WERI-Rb-1 (cell line): ENCODE data around the gene ART1.
"Not testable (repeated sequence)": the region's sequence is repeated elsewhere in the genome, so short reads cannot be mapped to it uniquely, and the experiment has no call there.

ENCODE experiments used
- DNase-seq: peaks from one replicate; pipeline ENCODE4 v3.0.0-alpha.2; 2020
- H3K27ac ChIP-seq: fragments of 250-450 bp; sonication (Bioruptor Pico); 2 replicates; pipeline ENCODE4 v1.5.1; 2020; ENCODE audit warnings: mild to moderate bottlenecking, moderate library complexity
- H3K27me3 ChIP-seq: fragments of 250-450 bp; sonication (Bioruptor Pico); 2 replicates; pipeline ENCODE4 v1.5.1; 2021; ENCODE audit warnings: mild to moderate bottlenecking, low read depth, moderate library complexity; ENCODE audit not compliant: insufficient read depth, severe bottlenecking
- H3K36me3 ChIP-seq: fragments of 250-450 bp; sonication (Bioruptor Pico); 2 replicates; pipeline ENCODE4 v1.5.1; 2020; ENCODE audit warnings: mild to moderate bottlenecking, moderate library complexity
- H3K4me3 ChIP-seq: 2 replicates; pipeline ENCODE4 v1.5.1; 2011; ENCODE audit warnings: low read depth, mild to moderate bottlenecking, control low read depth, low read length
- H3K9me3 ChIP-seq: fragments of 250-450 bp; sonication (Bioruptor Pico); 2 replicates; pipeline ENCODE4 v1.5.1; 2021; ENCODE audit warnings: mild to moderate bottlenecking, moderate library complexity; ENCODE audit not compliant: severe bottlenecking
- TF ChIP-seq, protein P1 (sequence below): IDR thresholded peaks from 2 replicates; pipeline ENCODE4 v1.5.1; 2011; ENCODE audit warnings: low read depth, mild to moderate bottlenecking, control low read depth, inconsistent platforms, low read length

ART1 gene, protein sequence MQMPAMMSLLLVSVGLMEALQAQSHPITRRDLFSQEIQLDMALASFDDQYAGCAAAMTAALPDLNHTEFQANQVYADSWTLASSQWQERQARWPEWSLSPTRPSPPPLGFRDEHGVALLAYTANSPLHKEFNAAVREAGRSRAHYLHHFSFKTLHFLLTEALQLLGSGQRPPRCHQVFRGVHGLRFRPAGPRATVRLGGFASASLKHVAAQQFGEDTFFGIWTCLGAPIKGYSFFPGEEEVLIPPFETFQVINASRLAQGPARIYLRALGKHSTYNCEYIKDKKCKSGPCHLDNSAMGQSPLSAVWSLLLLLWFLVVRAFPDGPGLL

DNA sequence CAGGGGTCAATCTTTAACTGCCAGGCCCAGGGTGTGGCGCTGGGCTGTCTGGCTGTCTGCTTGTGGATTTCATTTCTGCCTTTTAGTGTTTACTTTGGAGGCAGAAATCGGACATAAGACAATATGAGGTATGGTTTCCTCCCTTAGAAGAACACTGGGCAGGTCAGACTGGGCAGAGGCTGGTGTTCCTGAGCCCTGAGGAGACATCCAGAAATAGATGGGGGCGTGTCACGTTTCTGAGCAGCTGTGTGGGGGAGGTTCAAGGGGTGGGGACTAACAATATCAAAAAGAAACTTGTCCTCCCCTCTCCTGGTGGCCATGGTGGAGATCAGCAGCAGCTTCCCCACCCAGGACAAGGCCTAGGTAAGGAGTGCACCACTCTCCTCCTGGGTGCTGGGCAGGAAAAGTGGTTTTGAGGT, at the start of gene ART1:
TSS of gene ART1 (plus strand) at position 312 of the 419 bp plus-strand sequence. CDS start 14,086 bp downstream, outside the sequence.
- Histone ChIP-seq H3K36me3 (no peaks in the 10 kb centered on the region), H3K27me3 (no peaks in the 10 kb centered on the region), H3K9me3 (no peaks in the 10 kb centered on the region), H3K27ac (no peak within 1 kb of the TSS), H3K4me3 (no peak within 1 kb of the TSS)
- no peak for DNase-seq
- TF ChIP-seq, protein P1, sequence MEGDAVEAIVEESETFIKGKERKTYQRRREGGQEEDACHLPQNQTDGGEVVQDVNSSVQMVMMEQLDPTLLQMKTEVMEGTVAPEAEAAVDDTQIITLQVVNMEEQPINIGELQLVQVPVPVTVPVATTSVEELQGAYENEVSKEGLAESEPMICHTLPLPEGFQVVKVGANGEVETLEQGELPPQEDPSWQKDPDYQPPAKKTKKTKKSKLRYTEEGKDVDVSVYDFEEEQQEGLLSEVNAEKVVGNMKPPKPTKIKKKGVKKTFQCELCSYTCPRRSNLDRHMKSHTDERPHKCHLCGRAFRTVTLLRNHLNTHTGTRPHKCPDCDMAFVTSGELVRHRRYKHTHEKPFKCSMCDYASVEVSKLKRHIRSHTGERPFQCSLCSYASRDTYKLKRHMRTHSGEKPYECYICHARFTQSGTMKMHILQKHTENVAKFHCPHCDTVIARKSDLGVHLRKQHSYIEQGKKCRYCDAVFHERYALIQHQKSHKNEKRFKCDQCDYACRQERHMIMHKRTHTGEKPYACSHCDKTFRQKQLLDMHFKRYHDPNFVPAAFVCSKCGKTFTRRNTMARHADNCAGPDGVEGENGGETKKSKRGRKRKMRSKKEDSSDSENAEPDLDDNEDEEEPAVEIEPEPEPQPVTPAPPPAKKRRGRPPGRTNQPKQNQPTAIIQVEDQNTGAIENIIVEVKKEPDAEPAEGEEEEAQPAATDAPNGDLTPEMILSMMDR = no peak

DNA sequence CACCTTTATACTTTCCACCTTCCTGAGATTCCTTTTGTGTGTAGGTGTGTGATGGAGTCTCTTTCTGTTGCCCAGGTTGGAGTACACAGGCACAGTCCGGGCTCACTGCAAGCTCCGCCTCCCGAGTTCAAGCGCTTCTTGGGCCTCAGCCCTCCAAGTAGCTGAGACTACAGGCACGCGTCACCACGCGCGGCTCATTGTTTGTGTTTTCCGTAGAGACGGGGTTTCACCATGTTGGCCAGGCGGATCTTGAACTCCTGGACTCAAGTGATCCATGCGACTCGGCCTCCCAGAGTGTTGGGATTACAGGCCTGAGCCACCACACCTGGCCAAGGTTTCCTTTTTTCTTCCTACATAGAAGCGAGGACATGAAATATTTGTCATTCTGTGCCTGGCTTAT, 47.2 kb upstream of the ART1 start:
- H3K36me3 ChIP-seq, H3K27me3 ChIP-seq, DNase-seq, H3K9me3 ChIP-seq, H3K4me3 ChIP-seq, H3K27ac ChIP-seq: not testable (repeated sequence)

DNA sequence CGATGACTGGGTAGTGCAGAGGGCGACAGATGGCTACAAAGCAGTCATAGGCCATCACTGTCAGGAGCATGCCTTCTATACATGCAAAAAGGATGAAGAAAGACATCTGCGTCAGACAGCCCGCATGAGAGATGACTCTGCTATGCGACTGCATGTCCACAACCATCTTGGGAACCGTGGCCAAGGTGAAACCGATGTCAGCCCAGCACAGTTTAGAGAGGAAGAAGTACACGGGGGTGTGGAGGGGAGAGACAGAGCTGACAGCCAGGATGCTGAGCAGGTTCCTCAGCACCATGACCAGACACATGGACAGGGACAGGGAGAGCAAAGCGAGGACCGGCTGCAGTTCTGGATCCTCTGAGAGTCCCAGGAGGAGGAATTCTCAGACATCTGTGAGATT, 44.7 kb upstream of the ART1 start:
- not testable (repeated sequence) for H3K27me3 ChIP-seq, H3K4me3 ChIP-seq, H3K36me3 ChIP-seq, DNase-seq, H3K9me3 ChIP-seq, H3K27ac ChIP-seq

GRCh38 chr11:3604167-3604566, 40.8 kb upstream of the ART1 start:
- no peak for DNase-seq
- Histone ChIP-seq H3K9me3 (no peaks in the 10 kb centered on the region), H3K4me3 (no peak overlapping the region), H3K27me3 (no peaks in the 10 kb centered on the region), H3K27ac (no peak overlapping the region), H3K36me3 (no peaks in the 10 kb centered on the region)
- TF ChIP-seq, protein P1 = no peak

DNA sequence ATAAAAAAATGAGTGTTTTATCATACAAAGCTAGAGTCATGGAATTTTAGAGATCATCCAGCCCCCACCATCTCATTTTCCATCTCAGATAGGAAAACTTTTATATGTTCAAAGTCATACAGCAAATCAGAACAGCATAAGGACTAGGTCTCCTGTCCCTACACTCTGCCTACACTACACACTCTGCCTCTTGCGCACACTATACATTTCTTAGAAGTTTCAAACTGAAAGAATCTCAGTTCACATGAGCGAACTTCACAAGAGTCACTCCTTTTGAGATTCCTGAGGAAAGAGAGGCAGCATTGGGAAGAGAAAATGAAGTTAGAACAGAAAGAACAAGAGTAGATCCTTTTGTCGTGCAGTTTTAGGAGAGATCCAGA, 39.7 kb upstream of the ART1 start:
- no peaks in the 10 kb centered on the region for H3K27me3 ChIP-seq
- H3K36me3 ChIP-seq = no peaks in the 10 kb centered on the region
- no peak overlapping the region for H3K4me3 ChIP-seq
- TF ChIP-seq, protein P1 = no peak
- no peak overlapping the region for H3K27ac ChIP-seq
- no peaks in the 10 kb centered on the region for H3K9me3 ChIP-seq
- no peak for DNase-seq

DNA sequence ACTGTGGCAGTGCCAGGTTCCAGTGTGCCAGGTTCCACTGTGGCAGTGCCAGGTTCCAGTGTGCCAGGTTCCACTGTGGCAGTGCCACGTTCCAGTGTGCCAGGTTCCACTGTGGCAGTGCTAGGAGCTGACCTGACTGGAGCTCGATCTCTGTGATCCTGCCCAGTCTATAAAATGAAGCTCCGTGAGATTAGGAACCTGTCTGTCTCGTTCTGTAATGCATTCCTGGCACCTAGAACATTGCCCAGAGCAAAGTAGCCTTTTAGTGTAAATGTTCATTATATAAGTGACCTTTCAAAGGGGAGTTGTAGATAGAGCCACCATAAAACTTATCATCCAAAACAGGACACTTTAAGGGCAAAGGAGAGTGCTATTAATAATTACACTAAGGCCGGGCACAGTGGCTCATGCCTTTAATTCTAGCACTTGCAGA, 39.1 kb upstream of the ART1 start:
- no peak for DNase-seq
- H3K36me3 ChIP-seq = no peaks in the 10 kb centered on the region
- TF ChIP-seq, protein P1 = no peak
- no peak overlapping the region for H3K4me3 ChIP-seq
- H3K9me3 ChIP-seq = no peaks in the 10 kb centered on the region
- no peak overlapping the region for H3K27ac ChIP-seq
- H3K27me3 ChIP-seq = no peaks in the 10 kb centered on the region
